Uterus (tissue), 2 donors: ENCODE measurements around the gene INPP5A.

Experiments used
- POLR2A ChIP-seq, 2 donors: fragments of 450-650 bp; IDR thresholded peaks; one replicate each; pipeline ENCODE4 v1.6.1; 2016; ENCODE audit warnings: antibody characterized with exemption in 2 of 2, mild to moderate bottlenecking in 1 of 2, moderate library complexity in 1 of 2
- TF ChIP-seq, protein P1 (sequence below), 4 experiments: fragments of 200-600 bp in 2 of 4; fragments of 450-650 bp in 2 of 4; sonication (generic) in 2 of 4; IDR thresholded peaks; one replicate each; pipeline ENCODE4 v1.5.1; 2016 to 2019; ENCODE audit warnings: antibody characterized with exemption in 4 of 4, mild to moderate bottlenecking in 2 of 4, moderate library complexity in 1 of 4

DNA sequence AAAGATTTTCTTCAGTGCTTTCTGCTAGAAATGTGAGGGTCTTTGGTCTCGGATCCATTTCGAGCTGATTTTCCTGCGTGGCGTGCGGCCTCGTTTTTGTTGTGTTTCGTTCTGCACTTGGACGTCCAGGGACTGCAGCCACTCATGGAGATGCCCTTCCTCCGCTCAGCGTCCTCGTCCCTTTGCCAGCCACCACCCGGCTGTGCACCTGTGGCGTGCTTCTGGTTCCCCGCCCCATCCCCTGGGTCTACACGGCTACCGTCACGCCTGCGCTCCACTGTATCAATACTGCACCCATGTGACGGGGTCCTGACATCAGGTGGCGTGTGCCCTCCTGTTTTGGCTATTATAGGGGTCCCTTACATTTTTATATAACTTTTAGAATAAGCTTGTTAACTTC, 291.1 kb downstream of the INPP5A start:
- TF ChIP-seq, protein P1, sequence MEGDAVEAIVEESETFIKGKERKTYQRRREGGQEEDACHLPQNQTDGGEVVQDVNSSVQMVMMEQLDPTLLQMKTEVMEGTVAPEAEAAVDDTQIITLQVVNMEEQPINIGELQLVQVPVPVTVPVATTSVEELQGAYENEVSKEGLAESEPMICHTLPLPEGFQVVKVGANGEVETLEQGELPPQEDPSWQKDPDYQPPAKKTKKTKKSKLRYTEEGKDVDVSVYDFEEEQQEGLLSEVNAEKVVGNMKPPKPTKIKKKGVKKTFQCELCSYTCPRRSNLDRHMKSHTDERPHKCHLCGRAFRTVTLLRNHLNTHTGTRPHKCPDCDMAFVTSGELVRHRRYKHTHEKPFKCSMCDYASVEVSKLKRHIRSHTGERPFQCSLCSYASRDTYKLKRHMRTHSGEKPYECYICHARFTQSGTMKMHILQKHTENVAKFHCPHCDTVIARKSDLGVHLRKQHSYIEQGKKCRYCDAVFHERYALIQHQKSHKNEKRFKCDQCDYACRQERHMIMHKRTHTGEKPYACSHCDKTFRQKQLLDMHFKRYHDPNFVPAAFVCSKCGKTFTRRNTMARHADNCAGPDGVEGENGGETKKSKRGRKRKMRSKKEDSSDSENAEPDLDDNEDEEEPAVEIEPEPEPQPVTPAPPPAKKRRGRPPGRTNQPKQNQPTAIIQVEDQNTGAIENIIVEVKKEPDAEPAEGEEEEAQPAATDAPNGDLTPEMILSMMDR (IDR thresholded peaks at IDR 0.05), result no peak
- no peak for TF ChIP-seq POLR2A (IDR thresholded peaks at IDR 0.05)
